Measurements from ENCODE around the gene ELAVL1.
"Not testable (repeated sequence)": the region's sequence is repeated elsewhere in the genome, so short reads cannot be mapped to it uniquely, and the experiment has no call there.

Gene ELAVL1

DNA sequence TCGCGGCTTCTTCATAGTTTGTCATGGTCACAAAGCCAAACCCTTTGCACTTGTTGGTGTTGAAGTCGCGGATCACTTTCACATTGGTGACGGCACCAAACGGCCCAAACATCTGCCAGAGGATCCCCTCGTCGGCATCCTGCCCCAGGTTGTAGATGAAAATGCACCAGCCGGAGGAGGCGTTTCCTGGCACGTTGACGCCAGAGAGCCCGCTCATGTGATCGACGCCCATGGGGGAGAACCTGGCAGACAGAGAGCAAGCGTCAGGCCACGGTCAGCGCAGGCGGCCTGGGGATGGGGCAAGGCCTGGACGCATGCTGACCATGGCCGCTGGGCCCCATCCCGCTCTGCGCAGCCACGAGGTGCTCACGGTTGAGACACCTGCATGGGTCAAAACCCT is 41.9 kb downstream of the ELAVL1 start:
- peaks cover 89% of the 10 kb centered on the region for H3K36me3 Mint-ChIP-seq (ENCODE audit: low read depth)
- H3K27me3 Mint-ChIP-seq, result no peaks in the 10 kb centered on the region
- H3K4me1 Mint-ChIP-seq (ENCODE audit: low read depth), result no peaks in the 10 kb centered on the region
- intact Hi-C loops (cut with micrococcal nuclease), result no loop called here
- no peak overlapping the region for H3K27ac Mint-ChIP-seq
- no peak overlapping the region for H3K4me3 Mint-ChIP-seq
- H3K9me3 Mint-ChIP-seq, result no peaks in the 10 kb centered on the region

DNA sequence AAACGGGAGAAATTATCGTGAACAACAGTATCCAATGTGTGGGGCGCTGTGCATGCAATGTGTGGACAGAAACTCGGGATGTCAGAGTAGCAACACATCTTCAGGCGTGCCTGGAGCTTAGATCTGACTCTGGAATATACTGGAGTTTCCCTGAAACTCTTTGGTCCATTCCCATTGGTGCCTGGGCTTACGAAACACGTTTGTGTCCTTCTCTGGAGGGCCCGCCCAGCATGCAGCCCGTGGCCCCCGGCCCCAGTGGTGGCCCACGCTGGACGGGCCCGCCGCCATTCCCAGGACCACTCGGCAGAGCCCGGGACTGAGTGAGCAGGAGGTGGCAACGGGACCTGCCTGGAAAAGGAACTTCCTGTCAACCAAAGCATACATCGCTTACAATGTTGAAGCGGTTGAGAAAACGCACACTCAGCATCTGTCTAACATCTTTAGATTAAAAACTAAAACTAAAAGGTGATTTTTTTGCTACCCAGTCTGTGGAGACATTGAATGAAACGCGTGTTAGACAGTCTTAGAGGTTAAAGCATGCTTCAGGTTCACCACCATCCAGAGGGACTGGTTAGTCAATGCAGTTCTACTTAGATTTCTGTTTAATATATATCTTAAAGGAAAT is 42.7 kb downstream of the ELAVL1 start:
- Mint-ChIP-seq H3K4me3 (no peak overlapping the region), H3K4me1 (ENCODE audit: low read depth) (no peaks in the 10 kb centered on the region), H3K27ac (no peak overlapping the region), H3K27me3 (no peaks in the 10 kb centered on the region), H3K36me3 (ENCODE audit: low read depth) (peaks cover 89% of the 10 kb centered on the region), H3K9me3 (no peaks in the 10 kb centered on the region)
- intact Hi-C loops (cut with micrococcal nuclease), result no loop called here

DNA sequence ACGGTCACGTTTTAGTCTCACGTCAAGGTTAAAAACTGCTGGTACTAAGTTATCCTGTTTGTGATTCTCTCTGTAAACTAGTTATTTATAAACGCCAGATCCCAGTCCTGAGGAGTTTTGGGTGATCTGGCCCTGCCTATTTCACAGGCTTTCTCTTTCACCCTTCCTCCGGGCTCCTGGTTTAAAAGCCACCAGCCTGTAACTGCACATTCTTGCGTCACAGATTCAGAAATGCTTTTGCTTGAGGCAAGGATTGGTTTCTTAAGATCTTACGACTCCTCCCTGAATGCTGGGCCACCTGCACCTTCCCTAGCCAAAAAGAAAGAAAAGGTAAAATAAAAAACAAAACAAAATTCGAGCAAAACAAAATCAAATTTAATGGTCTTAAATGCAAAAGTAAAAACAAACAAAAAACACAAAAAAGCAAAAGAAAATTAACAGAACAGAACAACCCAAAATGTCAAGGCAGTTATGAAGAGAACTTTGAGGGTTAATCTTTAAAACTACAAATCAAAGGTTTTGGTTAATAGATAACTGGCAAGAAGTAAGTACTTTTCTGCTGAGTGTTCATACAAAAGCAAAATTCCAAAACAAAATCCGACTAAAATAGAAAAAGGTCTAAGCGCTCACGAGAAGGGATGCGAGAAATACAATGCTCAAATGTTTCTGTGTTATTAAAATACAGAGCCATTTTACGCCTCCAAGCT is 43.4 kb downstream of the ELAVL1 start:
- intact Hi-C loops (cut with micrococcal nuclease), result no loop called here
- Mint-ChIP-seq H3K4me3 (no peak overlapping the region), H3K9me3 (no peaks in the 10 kb centered on the region), H3K4me1 (ENCODE audit: low read depth) (no peaks in the 10 kb centered on the region), H3K27me3 (no peaks in the 10 kb centered on the region), H3K36me3 (ENCODE audit: low read depth) (peaks cover 89% of the 10 kb centered on the region), H3K27ac (no peak overlapping the region)

GRCh38 chr19:7961082-7961481 is 44.4 kb downstream of the ELAVL1 start:
- H3K27ac Mint-ChIP-seq; H3K4me3 Mint-ChIP-seq; H3K4me1 Mint-ChIP-seq (ENCODE audit: low read depth); H3K9me3 Mint-ChIP-seq; intact Hi-C loops (cut with micrococcal nuclease); H3K27me3 Mint-ChIP-seq: not testable (repeated sequence)
- H3K36me3 Mint-ChIP-seq (ENCODE audit: low read depth), result peaks cover 86% of the 10 kb centered on the region

- no peak overlapping the region for H3K27ac Mint-ChIP-seq
- H3K9me3 Mint-ChIP-seq, result no peaks in the 10 kb centered on the region
- intact Hi-C loops (cut with micrococcal nuclease), result no loop called here
- H3K4me1 Mint-ChIP-seq (ENCODE audit: low read depth), result no peaks in the 10 kb centered on the region
- H3K27me3 Mint-ChIP-seq, result no peaks in the 10 kb centered on the region
- H3K4me3 Mint-ChIP-seq, result no peak overlapping the region
- H3K36me3 Mint-ChIP-seq (ENCODE audit: low read depth), result peaks cover 69% of the 10 kb centered on the region
Measured at GRCh38 chr19:7959211-7959610, 46.2 kb downstream of the ELAVL1 start.

- Mint-ChIP-seq H3K4me3 (no peak overlapping the region), H3K9me3 (no peaks in the 10 kb centered on the region), H3K4me1 (ENCODE audit: low read depth) (peaks cover 26% of the 10 kb centered on the region), H3K27me3 (no peaks in the 10 kb centered on the region), H3K36me3 (ENCODE audit: low read depth) (peaks cover 36% of the 10 kb centered on the region), H3K27ac (no peak overlapping the region)
- intact Hi-C loops (cut with micrococcal nuclease), result no loop called here
Measured at GRCh38 chr19:7955696-7956095, 49.7 kb downstream of the ELAVL1 start.

GRCh38 chr19:7953576-7953975 is 51.9 kb downstream of the ELAVL1 start:
- Mint-ChIP-seq H3K27ac (no peak overlapping the region), H3K36me3 (ENCODE audit: low read depth) (peaks cover 22% of the 10 kb centered on the region), H3K4me3 (no peak overlapping the region), H3K4me1 (ENCODE audit: low read depth) (peaks cover 26% of the 10 kb centered on the region), H3K9me3 (no peaks in the 10 kb centered on the region), H3K27me3 (no peaks in the 10 kb centered on the region)
- intact Hi-C loops (cut with micrococcal nuclease), result no loop called here

GRCh38 chr19:7953060-7953459 is 52.4 kb downstream of the ELAVL1 start:
- intact Hi-C loops (cut with micrococcal nuclease), result no loop called here
- no peaks in the 10 kb centered on the region for H3K9me3 Mint-ChIP-seq

DNA sequence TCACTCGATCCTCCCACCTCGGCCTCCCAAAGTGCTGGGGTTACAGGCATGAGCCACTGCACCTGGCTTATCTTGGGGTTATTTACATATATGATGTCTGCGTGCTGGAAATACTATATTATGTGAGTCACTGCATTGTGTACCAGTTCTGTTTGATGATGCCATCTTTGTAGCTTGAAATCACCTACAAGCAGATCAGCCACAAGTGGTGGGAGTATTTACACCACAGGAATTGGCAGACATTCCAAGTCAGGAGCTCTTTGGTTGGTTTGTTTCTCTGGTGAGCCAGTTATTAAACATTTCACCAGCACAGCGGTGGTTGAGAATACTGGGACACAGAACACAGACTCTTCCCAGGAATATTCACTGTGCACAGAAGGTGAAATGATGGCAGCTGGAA is 57.5 kb downstream of the ELAVL1 start:
- Mint-ChIP-seq H3K27me3 (no peaks in the 10 kb centered on the region), H3K27ac (no peak overlapping the region), H3K4me3 (no peak overlapping the region), H3K9me3 (no peaks in the 10 kb centered on the region), H3K4me1 (ENCODE audit: low read depth) (peaks cover 32% of the 10 kb centered on the region), H3K36me3 (ENCODE audit: low read depth) (peaks cover 12% of the 10 kb centered on the region)
- intact Hi-C loops (cut with micrococcal nuclease), result no loop called here

More at GRCh38 chr19:7953060-7953459, 52.4 kb downstream of the ELAVL1 start:
- Mint-ChIP-seq H3K27ac (no peak overlapping the region), H3K4me1 (ENCODE audit: low read depth) (peaks cover 26% of the 10 kb centered on the region), H3K27me3 (no peaks in the 10 kb centered on the region), H3K4me3 (no peak overlapping the region), H3K36me3 (ENCODE audit: low read depth) (peaks cover 17% of the 10 kb centered on the region)

GRCh38 chr19:7944177-7944761 is 61.2 kb downstream of the ELAVL1 start:
- intact Hi-C loops (cut with micrococcal nuclease), result loop anchor here (1.0 to 2.0 kb wide), 2 partner anchors 61 to 309 kb away; partner anchors contain the start of gene ELAVL1
- H3K4me3 Mint-ChIP-seq, result peak overlapping the region; percentile 94
- H3K4me1 Mint-ChIP-seq (ENCODE audit: low read depth), result peaks cover 38% of the 10 kb centered on the region
- no peaks in the 10 kb centered on the region for H3K9me3 Mint-ChIP-seq
- H3K36me3 Mint-ChIP-seq (ENCODE audit: low read depth), result peaks cover 35% of the 10 kb centered on the region
- H3K27ac Mint-ChIP-seq, result peak overlapping the region; percentile 95
- H3K27me3 Mint-ChIP-seq, result no peaks in the 10 kb centered on the region

DNA sequence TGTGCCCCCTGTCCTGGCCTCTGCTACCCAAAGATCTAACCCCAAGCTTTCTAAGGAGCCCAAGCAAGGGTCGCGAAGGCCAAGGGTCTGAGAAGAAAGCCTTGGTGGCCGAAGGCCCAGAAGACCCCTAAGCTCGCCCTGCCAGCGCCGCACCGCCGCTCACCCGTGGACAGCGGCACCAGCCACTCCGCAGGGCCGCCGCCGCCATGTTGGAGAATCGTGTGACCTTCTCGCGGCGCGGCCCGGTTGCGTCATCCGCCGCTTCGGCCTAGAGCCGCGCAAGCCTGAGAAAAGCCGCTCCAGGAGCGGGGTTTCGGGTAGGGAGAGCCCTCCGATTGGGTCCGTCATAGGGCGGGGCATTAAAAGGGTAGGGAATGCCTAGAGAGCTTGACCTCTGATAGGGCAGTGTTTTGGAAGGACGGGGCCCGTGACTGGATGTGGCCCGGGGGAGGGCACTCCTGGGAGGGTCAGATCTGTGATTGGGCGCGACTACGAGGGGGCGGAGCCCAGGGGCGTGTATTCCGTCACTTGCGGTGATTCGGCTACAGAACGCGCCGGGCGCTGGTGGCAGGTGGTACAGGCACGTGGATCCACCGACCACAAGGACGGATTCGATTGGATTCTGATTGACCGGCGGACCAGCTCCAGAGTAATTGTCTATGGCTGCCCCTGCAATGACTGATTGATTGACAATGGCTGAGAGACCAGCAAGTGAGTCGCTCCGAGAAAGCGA is 61.8 kb downstream of the ELAVL1 start, which contains the start of gene TIMM44:
TIMM44 (minus strand) TSS at position 223 of the 733 bp plus-strand sequence; CDS start at position 208, 15 bp downstream.
- Mint-ChIP-seq H3K9me3 (no peaks in the 10 kb centered on the region), H3K27ac (peak within 1 kb of the TSS; percentile 95), H3K4me3 (peak within 1 kb of the TSS; percentile 94), H3K27me3 (no peaks in the 10 kb centered on the region), H3K36me3 (ENCODE audit: low read depth) (peaks cover 41% of the 10 kb centered on the region), H3K4me1 (ENCODE audit: low read depth) (peaks cover 38% of the 10 kb centered on the region)
- intact Hi-C loops (cut with micrococcal nuclease), result loop anchor here (1.0 to 2.0 kb wide), 3 partner anchors 40 to 310 kb away; partner anchors contain the start of genes ELAVL1 and MAP2K7

- peaks cover 38% of the 10 kb centered on the region for H3K4me1 Mint-ChIP-seq (ENCODE audit: low read depth)
- H3K4me3 Mint-ChIP-seq, result peak overlapping the region; percentile 94
- no peaks in the 10 kb centered on the region for H3K27me3 Mint-ChIP-seq
- peaks cover 46% of the 10 kb centered on the region for H3K36me3 Mint-ChIP-seq (ENCODE audit: low read depth)
- no peaks in the 10 kb centered on the region for H3K9me3 Mint-ChIP-seq
- intact Hi-C loops (cut with micrococcal nuclease), result loop anchor here (1.0 kb wide), 1 partner anchor 40 kb away; the partner anchor contains the start of gene MAP2K7
- H3K27ac Mint-ChIP-seq, result peak overlapping the region; percentile 95
Measured at GRCh38 chr19:7942981-7943443, 62.4 kb downstream of the ELAVL1 start.

DNA sequence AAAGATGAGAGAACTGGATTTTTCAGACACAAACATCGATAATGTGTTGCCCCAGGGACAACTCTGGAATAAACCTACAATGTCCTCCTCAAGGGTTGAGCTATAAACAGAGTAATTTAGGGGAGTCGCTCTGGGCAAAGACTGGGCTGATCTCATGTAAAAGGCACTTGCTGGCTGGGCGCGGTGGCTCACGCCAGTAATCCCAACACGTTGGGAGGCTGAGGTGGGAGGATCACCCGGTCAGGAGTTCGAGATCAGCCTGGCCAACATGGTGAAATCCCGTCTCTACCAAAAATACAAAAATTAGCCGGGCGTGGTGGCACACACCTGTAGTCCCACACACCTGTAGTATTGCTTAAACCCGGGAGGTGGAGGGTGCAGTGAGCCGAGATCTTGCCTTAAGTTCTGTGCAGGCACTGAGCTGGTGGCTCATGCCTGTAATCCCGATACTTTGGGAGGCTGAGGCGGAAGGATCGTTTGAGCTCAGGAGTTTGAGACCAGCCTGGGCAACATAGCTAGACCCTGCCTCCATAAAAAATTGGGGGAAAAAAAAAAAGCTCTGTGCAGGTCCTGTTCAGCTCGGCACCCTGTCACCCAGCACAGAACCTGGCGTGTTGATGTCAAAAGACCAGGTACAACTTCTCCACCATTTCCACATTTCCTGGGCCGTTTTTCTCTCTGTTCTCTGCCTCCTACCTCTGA is 63.4 kb downstream of the ELAVL1 start:
- Mint-ChIP-seq H3K4me3 (peak overlapping the region; percentile 5), H3K27ac (peak overlapping the region; percentile 95), H3K36me3 (ENCODE audit: low read depth) (peaks cover 56% of the 10 kb centered on the region), H3K4me1 (ENCODE audit: low read depth) (peaks cover 38% of the 10 kb centered on the region), H3K9me3 (no peaks in the 10 kb centered on the region), H3K27me3 (no peaks in the 10 kb centered on the region)
- intact Hi-C loops (cut with micrococcal nuclease), result no loop called here

Data from dendritic cell treated with granulocyte-macrophage colony-stimulating factor and Interleukin-4, amounts not matched to agents 40 ng/mL and 50 ng/mL, for 4 days (primary cell).